ENCODE data around the gene DOK1.

Gene DOK1

GRCh38 chr2:74603282-74604000 is 48.9 kb downstream of the DOK1 start:
- DNase-seq: no peak

- no peak for DNase-seq
Observed at GRCh38 chr2:74606927-74607326, 52.4 kb downstream of the DOK1 start.

Data from NCI-H1105 treated with DMSO at 0.1 percent for 48 hours (cell line).